K562 (cell line): ENCODE results near the gene YLPM1.

Experiments
- CBX5 ChIP-seq: IDR thresholded peaks from 2 replicates; pipeline ENCODE4 v1.6.1; 2014; ENCODE audit warnings: low read depth, borderline replicate concordance
- GTF2F1 ChIP-seq: IDR thresholded peaks from 2 replicates; pipeline ENCODE4 v1.6.1; 2011; ENCODE audit warnings: low read depth, low read length, improper control_type of control experiment
- NR3C1 ChIP-seq: sonication (generic); formaldehyde crosslinking; IDR thresholded peaks from 2 replicates; pipeline ENCODE4 v1.8.1; 2022; ENCODE audit warnings: missing genetic modification reagents
- PTBP1 ChIP-seq: fragments of 200-400 bp; formaldehyde crosslinking; IDR thresholded peaks from 2 replicates; pipeline ENCODE4 v1.6.1; 2017; ENCODE audit warnings: low read depth, low read length
- SIRT6 ChIP-seq: IDR thresholded peaks from one replicate; pipeline ENCODE4 v1.6.1; 2012; ENCODE audit warnings: low read depth, mild to moderate bottlenecking, control low read depth, inconsistent platforms, low read length, moderate library complexity
- SP1 ChIP-seq: sonication (generic); formaldehyde crosslinking; IDR thresholded peaks from 2 replicates; pipeline ENCODE4 v1.8.1; 2022; ENCODE audit warnings: mild to moderate bottlenecking, missing genetic modification reagents
- SREBF2 ChIP-seq: sonication (generic); formaldehyde crosslinking; IDR thresholded peaks from 2 replicates; pipeline ENCODE4 v1.4.0; 2020; ENCODE audit warnings: mild to moderate bottlenecking, missing genetic modification reagents
- TBP ChIP-seq: optimal IDR thresholded peaks from 2 replicates; pipeline ENCODE3; 2011; ENCODE audit warnings: low read depth, low read length, improper control_type of control experiment

DNA sequence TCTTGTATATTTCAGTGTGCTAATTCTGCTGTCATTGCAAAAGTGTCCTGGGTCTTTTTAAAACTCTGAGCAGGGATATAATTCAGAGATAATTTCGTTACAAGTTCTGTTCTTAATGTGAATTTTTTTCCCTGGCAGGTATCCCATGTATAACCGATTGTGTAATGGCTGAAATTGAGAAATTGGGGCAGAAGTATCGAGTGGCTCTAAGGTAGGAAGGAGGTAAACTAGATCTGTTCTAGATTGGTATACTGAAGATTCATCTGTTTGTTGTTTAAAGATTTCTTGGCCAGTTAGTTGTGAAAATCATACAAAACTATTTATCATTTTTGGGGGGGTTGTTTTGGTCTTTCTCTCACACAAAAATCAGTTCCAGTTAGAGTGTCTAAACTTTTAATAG, 40.0 kb upstream of the YLPM1 start:
- TF ChIP-seq TBP (no peak), GTF2F1 (no peak), CBX5 (no peak), NR3C1 (CRISPR knock-in tag) (no peak), SP1 (no peak), SREBF2 (CRISPR knock-in tag) (no peak), PTBP1 (no peak), SIRT6 (no peak)
